ENCODE data around the gene RERE. TPM values are rescaled to one million over a fixed set of nuclear protein-coding genes. Genes with fewer than 3 reads are reported as not detected.

The RERE gene
- total RNA-seq, 1 experiment from 2014 or later: 161 TPM

GRCh38 chr1:8814865-8815264, 2.6 kb downstream of the RERE start (continued):
- TF ChIP-seq STAT6 (CRISPR knock-in tag; conservative IDR thresholded peaks at IDR 0.05; ENCODE audit: low read depth) (no peak), ZNF281 (CRISPR knock-in tag; IDR thresholded peaks at IDR 0.05) (no peak), ESRRA (CRISPR knock-in tag; IDR thresholded peaks at IDR 0.05; ENCODE audit: borderline replicate concordance) (no peak), CREB1 (CRISPR knock-in tag; IDR thresholded peaks at IDR 0.05) (no peak), ZNF512 (CRISPR knock-in tag; IDR thresholded peaks at IDR 0.05; ENCODE audit: borderline replicate concordance) (no peak), ELF4 (CRISPR knock-in tag; IDR thresholded peaks at IDR 0.05; ENCODE audit: low read depth) (no peak), HMGA2 (CRISPR knock-in tag; IDR thresholded peaks at IDR 0.05) (no peak), NFATC4 (CRISPR knock-in tag; IDR thresholded peaks at IDR 0.05) (no peak), NR3C1 (CRISPR knock-in tag; conservative IDR thresholded peaks at IDR 0.05; ENCODE audit: low read depth) (no peak), E2F5 (CRISPR knock-in tag; IDR thresholded peaks at IDR 0.05) (no peak), ZNF138 (CRISPR knock-in tag; conservative IDR thresholded peaks at IDR 0.05) (no peak)

- CTCF ChIA-PET: interaction anchor here (3.9 kb wide), 1 partner anchor 35 kb away, joined by 30 read pairs; no protein-coding TSS in a partner anchor
- H3K27ac Mint-ChIP-seq: peak overlapping the region; percentile 82
- ATAC-seq (no peak), DNase-seq (ENCODE audit: low spot score) (no peak)
- H3K9me3 Mint-ChIP-seq: no peaks in the 10 kb centered on the region
- peak overlapping the region; percentile 88; the same call in 1 of the 2 replicates for H3K4me3 Mint-ChIP-seq
- H3K4me1 Mint-ChIP-seq: peaks cover 50% of the 10 kb centered on the region
- H3K27me3 Mint-ChIP-seq (ENCODE audit: low read depth): no peaks in the 10 kb centered on the region
- POLR2A ChIA-PET: no interaction called here
- no peaks in the 10 kb centered on the region for H3K36me3 Mint-ChIP-seq
- TF ChIP-seq CTCF (IDR thresholded peaks at IDR 0.05) (no peak), ATF2 (CRISPR knock-in tag; IDR thresholded peaks at IDR 0.05; ENCODE audit: borderline replicate concordance, low read depth) (no peak), CBFB (CRISPR knock-in tag; IDR thresholded peaks at IDR 0.05; ENCODE audit: low read depth) (no peak), GRHL2 (CRISPR knock-in tag; IDR thresholded peaks at IDR 0.05; ENCODE audit: insufficient replicate concordance, severe bottlenecking) (no peak), FOXP1 (CRISPR knock-in tag; IDR thresholded peaks at IDR 0.05; ENCODE audit: borderline replicate concordance) (no peak), ZNF396 (CRISPR knock-in tag; IDR thresholded peaks at IDR 0.05; ENCODE audit: borderline replicate concordance) (no peak), MYBL2 (CRISPR knock-in tag; IDR thresholded peaks at IDR 0.05) (no peak), NFATC4 (CRISPR knock-in tag; IDR thresholded peaks at IDR 0.05) (no peak), OVOL2 (CRISPR knock-in tag; IDR thresholded peaks at IDR 0.05; ENCODE audit: borderline replicate concordance) (no peak), TP53 (CRISPR knock-in tag; IDR thresholded peaks at IDR 0.05) (no peak), ATF6 (CRISPR knock-in tag; IDR thresholded peaks at IDR 0.05) (no peak), E2F5 (CRISPR knock-in tag; IDR thresholded peaks at IDR 0.05) (no peak), JAZF1 (CRISPR knock-in tag; IDR thresholded peaks at IDR 0.05) (no peak), CREM (CRISPR knock-in tag; IDR thresholded peaks at IDR 0.05) (no peak)
These were observed 3.4 kb downstream of the RERE start for GRCh38 chr1:8813991-8814390.

Measured in WTC11 (cell line).